ENCODE data around the gene SLC18A3.
A peak's percentile ranks its signal among the peaks of the same experiment; 100 is the strongest.

The SLC18A3 gene

DNA sequence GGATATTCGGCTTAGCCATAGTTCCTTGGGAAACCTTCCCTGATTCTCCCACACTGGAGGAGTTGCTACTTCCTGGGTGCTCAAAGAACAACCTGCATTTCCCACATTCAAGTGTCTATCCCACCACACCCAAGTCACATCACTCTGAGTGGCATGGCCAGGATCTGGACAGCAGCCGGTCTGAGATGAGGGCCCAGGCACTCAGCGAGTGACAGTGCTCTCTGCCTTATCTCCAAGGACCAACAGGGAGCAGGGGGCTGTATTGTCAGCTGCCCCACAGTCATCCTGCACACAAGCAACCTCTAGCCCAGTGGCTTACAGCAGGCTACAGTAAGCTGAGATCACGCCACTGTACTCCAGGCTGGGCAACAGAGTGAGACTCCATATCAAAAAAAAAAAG lies 16.1 kb upstream of the SLC18A3 start:
- no peak for DNase-seq (ENCODE audit: extremely low read depth, insufficient read length)
- H3K4me3 ChIP-seq (replicated peaks; ENCODE audit: low read depth, low read length), result no peak overlapping the region
- TF ChIP-seq, protein P1, sequence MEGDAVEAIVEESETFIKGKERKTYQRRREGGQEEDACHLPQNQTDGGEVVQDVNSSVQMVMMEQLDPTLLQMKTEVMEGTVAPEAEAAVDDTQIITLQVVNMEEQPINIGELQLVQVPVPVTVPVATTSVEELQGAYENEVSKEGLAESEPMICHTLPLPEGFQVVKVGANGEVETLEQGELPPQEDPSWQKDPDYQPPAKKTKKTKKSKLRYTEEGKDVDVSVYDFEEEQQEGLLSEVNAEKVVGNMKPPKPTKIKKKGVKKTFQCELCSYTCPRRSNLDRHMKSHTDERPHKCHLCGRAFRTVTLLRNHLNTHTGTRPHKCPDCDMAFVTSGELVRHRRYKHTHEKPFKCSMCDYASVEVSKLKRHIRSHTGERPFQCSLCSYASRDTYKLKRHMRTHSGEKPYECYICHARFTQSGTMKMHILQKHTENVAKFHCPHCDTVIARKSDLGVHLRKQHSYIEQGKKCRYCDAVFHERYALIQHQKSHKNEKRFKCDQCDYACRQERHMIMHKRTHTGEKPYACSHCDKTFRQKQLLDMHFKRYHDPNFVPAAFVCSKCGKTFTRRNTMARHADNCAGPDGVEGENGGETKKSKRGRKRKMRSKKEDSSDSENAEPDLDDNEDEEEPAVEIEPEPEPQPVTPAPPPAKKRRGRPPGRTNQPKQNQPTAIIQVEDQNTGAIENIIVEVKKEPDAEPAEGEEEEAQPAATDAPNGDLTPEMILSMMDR (IDR thresholded peaks at IDR 0.05; ENCODE audit: insufficient read depth, low read length, poor library complexity, severe bottlenecking), result no peak
- H3K36me3 ChIP-seq (ENCODE audit: control insufficient read depth, insufficient read depth, low read length), result no peaks in the 10 kb centered on the region
- H3K27me3 ChIP-seq (replicated peaks; ENCODE audit: control insufficient read depth, insufficient read depth, low read length), result no peaks in the 10 kb centered on the region; the same call in 1 of the 2 replicates

DNA sequence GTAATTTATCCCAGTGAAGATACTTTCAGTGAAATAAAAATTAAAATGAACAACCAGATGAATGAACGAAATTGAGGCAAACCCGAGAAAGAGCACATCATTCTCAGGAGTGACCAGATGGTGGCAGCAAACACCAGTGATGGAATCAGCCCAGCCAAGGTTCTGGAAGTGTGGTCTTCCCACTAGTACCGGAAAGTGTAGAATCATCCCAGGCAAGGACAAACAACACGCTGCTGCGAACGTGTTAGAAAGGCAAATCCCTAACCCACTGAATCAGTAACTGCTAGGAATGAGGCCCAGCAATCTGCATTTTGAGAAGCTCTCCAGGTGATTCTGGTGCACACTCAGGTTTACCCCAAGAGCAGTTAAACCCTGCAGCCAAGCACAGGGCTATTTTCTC lies 15.5 kb upstream of the SLC18A3 start:
- TF ChIP-seq, protein P1 (IDR thresholded peaks at IDR 0.05; ENCODE audit: insufficient read depth, low read length, poor library complexity, severe bottlenecking), result peak; percentile 74
- no peak for DNase-seq (ENCODE audit: extremely low read depth, insufficient read length)
- H3K27me3 ChIP-seq (replicated peaks; ENCODE audit: control insufficient read depth, insufficient read depth, low read length), result no peaks in the 10 kb centered on the region; the same call in 1 of the 2 replicates
- H3K4me3 ChIP-seq (replicated peaks; ENCODE audit: low read depth, low read length), result no peak overlapping the region
- H3K36me3 ChIP-seq (ENCODE audit: control insufficient read depth, insufficient read depth, low read length), result no peaks in the 10 kb centered on the region

DNA sequence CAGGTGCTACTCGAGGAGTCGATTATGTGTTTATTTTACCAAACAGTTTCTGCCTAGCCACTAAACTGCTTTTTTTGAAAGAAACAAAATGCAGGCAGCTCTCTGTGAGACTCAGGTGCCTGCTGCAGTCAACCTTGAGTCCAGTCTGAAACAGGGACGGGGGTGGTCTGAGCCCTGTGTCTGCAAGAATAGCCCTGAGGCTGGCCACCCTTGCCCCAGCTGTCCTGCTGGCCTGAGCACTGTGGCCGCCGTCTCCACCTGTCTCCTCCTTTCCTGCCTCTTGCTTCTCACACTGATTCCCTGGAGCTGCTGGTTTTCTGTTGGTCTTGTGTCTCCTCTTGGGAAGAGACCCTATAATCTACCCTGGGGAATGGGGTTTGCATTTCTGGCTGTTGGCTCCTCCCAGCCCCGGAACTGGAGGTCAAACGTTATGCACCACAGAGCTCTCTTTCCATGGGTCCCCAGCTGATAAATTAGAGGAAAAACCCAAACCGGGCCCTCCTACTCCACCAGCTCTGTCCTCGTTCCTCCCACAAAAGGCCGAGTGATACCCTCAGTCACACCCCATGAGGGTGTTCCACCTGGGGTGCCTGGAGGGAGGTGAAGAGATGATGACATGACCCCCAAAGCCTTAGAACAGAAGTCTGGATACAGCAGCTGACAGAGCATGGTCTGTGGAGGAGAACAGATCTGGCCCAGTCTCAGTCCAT lies 15.0 kb upstream of the SLC18A3 start:
- H3K27me3 ChIP-seq (replicated peaks; ENCODE audit: control insufficient read depth, insufficient read depth, low read length), result no peaks in the 10 kb centered on the region; the same call in 1 of the 2 replicates
- TF ChIP-seq, protein P1 (IDR thresholded peaks at IDR 0.05; ENCODE audit: insufficient read depth, low read length, poor library complexity, severe bottlenecking), result no peak
- DNase-seq (ENCODE audit: extremely low read depth, insufficient read length), result no peak
- H3K36me3 ChIP-seq (ENCODE audit: control insufficient read depth, insufficient read depth, low read length), result no peaks in the 10 kb centered on the region
- H3K4me3 ChIP-seq (replicated peaks; ENCODE audit: low read depth, low read length), result no peak overlapping the region

DNA sequence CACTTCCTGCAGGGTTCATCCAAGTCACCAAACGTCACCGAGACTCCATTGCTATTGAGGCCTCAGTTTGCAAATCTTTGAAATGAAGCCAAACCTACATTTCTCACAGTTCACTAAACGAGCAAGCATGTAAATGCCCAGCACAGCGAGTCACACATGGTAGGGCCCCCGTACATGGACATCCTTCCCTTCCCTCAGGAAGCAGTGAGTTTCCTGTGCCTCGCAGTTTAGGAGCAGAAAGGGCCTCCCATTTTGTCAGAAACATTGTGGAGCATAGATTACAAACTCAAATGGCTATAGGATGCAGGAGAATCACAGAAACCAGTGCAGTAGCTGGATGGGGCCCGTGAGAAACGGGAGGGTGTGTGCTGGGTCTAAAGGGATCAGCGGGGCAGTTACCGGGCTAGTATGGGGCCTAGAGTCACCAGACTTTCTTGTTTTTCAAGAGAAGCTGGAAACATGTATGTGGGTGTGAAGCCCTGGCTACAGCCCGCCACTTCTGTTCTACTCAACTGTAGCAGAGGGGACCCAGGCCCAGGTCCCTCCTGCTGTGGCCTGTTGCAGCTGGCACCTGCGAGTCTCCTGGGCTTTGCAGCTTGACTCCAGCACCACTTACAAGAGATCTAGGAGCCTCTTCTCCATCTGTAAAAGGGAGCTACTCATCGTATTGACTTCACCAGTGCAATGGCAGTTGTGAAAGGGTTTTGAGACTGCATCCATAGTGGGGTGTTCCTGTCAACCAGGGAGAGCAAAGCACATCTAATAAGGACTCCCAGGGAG lies 14.2 kb upstream of the SLC18A3 start:
- no peak overlapping the region for H3K4me3 ChIP-seq (replicated peaks; ENCODE audit: low read depth, low read length)
- no peaks in the 10 kb centered on the region; the same call in 1 of the 2 replicates for H3K27me3 ChIP-seq (replicated peaks; ENCODE audit: control insufficient read depth, insufficient read depth, low read length)
- no peak for DNase-seq (ENCODE audit: extremely low read depth, insufficient read length)
- TF ChIP-seq, protein P1 (IDR thresholded peaks at IDR 0.05; ENCODE audit: insufficient read depth, low read length, poor library complexity, severe bottlenecking), result no peak
- H3K36me3 ChIP-seq (ENCODE audit: control insufficient read depth, insufficient read depth, low read length), result no peaks in the 10 kb centered on the region

DNA sequence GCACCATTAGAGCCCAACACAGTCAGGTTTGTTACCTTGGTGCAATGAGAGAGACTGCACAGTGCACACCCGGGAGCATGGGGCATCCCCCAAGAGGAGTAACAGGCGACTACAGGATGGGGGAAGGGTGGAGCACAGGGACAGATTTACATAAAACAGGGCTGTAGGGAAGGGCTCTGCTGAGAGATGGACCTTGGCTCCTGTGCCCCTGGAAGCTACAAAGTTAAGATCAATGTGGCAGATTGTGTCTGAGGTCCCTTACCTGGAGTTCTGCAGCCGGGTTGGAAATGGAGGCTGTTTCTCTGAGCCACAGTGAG lies 13.7 kb upstream of the SLC18A3 start:
- no peaks in the 10 kb centered on the region; the same call in 1 of the 2 replicates for H3K27me3 ChIP-seq (replicated peaks; ENCODE audit: control insufficient read depth, insufficient read depth, low read length)
- no peak for DNase-seq (ENCODE audit: extremely low read depth, insufficient read length)
- H3K36me3 ChIP-seq (ENCODE audit: control insufficient read depth, insufficient read depth, low read length), result no peaks in the 10 kb centered on the region
- TF ChIP-seq, protein P1 (IDR thresholded peaks at IDR 0.05; ENCODE audit: insufficient read depth, low read length, poor library complexity, severe bottlenecking), result no peak
- no peak overlapping the region for H3K4me3 ChIP-seq (replicated peaks; ENCODE audit: low read depth, low read length)

All from GM06990 (cell line).